HepG2 (cell line): ENCODE results near the gene RBM43. TPM values are rescaled to one million over a fixed set of nuclear protein-coding genes. Genes with fewer than 3 reads are reported as not detected.

Experiments used
- ATAC-seq: fragments of 200-7000 bp; cut with Tn5 transposase; 3 replicates; pipeline ENCODE4 v1.9.1; 2020; ENCODE audit warnings: mild to moderate bottlenecking, moderate library complexity
- BruUV-seq: library from RNA; stranded (reverse); fragments of 400-500 nt; replicated peaks from 2 replicates; lab custom pipeline; 2021; lab: Mats Ljungman, UMichigan
- CTCF ChIA-PET: fragments of 300-600 bp; formaldehyde crosslinking; extraction: SDS; loops from one replicate; lab custom pipeline; 2021; ENCODE audit warnings: low total read pairs, inconsistent platforms, low intra/inter-chr PET ratio; lab: Yijun Ruan, JAX
- POLR2A ChIA-PET: fragments of 350-600 bp; sonication (Branson Sonifier 250); formaldehyde crosslinking; loops from one replicate; lab custom pipeline; 2020; ENCODE audit warnings: antibody characterized with exemption, inconsistent platforms; lab: Yijun Ruan, JAX
- DNase-seq: peaks from one replicate; pipeline ENCODE4 v3.0.0-alpha.2; 2015; ENCODE audit warnings: low spot score
- FAIRE-seq: peaks from 3 replicates; lab custom pipeline; 2011; peaks lifted over from hg19 to GRCh38; lab: Jason Lieb, UNC
- H2AFZ ChIP-seq: one replicate; pipeline ENCODE4 v1.6.1; 2011; ENCODE audit warnings: low read length, inconsistent platforms
- H3K27ac ChIP-seq: fragments of 300-600 bp; 3 replicates; pipeline ENCODE4 v1.8.0; 2011; ENCODE audit warnings: mixed run types, mild to moderate bottlenecking, mixed read lengths, low read length, inconsistent platforms; ENCODE audit not compliant: insufficient read depth; ENCODE audit errors: extremely low read length
- H3K27me3 ChIP-seq, 2 experiments: fragments of 200-600 bp in 1 of 2; 2 replicates in 1 of 2; 3 replicates in 1 of 2; pipeline versions ENCODE4 v1.6.0 to v1.8.0; 2011; ENCODE audit warnings: low read length in 2 of 2, mild to moderate bottlenecking in 2 of 2, moderate library complexity in 2 of 2, inconsistent platforms in 1 of 2; ENCODE audit not compliant: insufficient read depth in 2 of 2, control insufficient read depth in 1 of 2
- H3K36me3 ChIP-seq, 2 experiments: fragments of 200-600 bp in 1 of 2; replicated peaks in 1 of 2; 2 replicates in 1 of 2; 3 replicates in 1 of 2; pipeline versions ENCODE4 v1.5.1 to v1.8.0; 2011; ENCODE audit warnings: low read length in 2 of 2, inconsistent platforms in 1 of 2; ENCODE audit not compliant: insufficient read depth in 2 of 2, control insufficient read depth in 1 of 2
- H3K4me1 ChIP-seq: 2 replicates; pipeline ENCODE4 v1.5.1; 2012; ENCODE audit warnings: low read length, inconsistent platforms; ENCODE audit not compliant: insufficient read depth
- H3K4me2 ChIP-seq: 2 replicates; pipeline ENCODE4 v1.6.0; 2011; ENCODE audit warnings: low read depth, low read length, inconsistent platforms
- H3K4me3 ChIP-seq, 3 experiments: fragments of 200-600 bp in 1 of 3; sonication (generic), shearing (Covaris generic) in 1 of 3; replicated peaks in 1 of 3; 2 replicates each; pipeline ENCODE4 v1.5.1; 2011 to 2016; ENCODE audit warnings: low read length in 3 of 3, inconsistent platforms in 2 of 3, low read depth in 2 of 3, mild to moderate bottlenecking in 2 of 3, control low read depth in 1 of 3, mixed read lengths in 1 of 3; ENCODE audit not compliant: insufficient read depth in 1 of 3
- H3K79me2 ChIP-seq: one replicate; pipeline ENCODE4 v1.6.1; 2011; ENCODE audit warnings: low read length, inconsistent platforms; ENCODE audit not compliant: insufficient read depth
- H3K9ac ChIP-seq: 2 replicates; pipeline ENCODE4 v1.6.0; 2011; ENCODE audit warnings: mild to moderate bottlenecking, low read depth, low read length, inconsistent platforms; ENCODE audit not compliant: insufficient read depth
- H3K9me3 ChIP-seq: 2 replicates; pipeline ENCODE4 v1.5.1; 2012; ENCODE audit warnings: mild to moderate bottlenecking, low read length
- H4K20me1 ChIP-seq: 2 replicates; pipeline ENCODE4 v1.6.0; 2011; ENCODE audit warnings: inconsistent platforms, mild to moderate bottlenecking, low read length, moderate library complexity; ENCODE audit not compliant: insufficient read depth
- FOSL2 ChIP-seq: sonication (generic); formaldehyde crosslinking; IDR thresholded peaks from 2 replicates; pipeline ENCODE4 v1.4.0; 2020; ENCODE audit warnings: missing genetic modification reagents
- WGBS: methylation state at CpG from one replicate; pipeline ENCODE4 v1.1.6; 2017; ENCODE audit warnings: low lambda C conversion rate; 5-methylcytosine and 5-hydroxymethylcytosine counted together
- in situ Hi-C: cut with HindIII; loops from 2 replicates; pipeline ENCODE4 v1.10.0; 2017; ENCODE audit warnings: low pct_unique_long_range_greater_than_20kb; ENCODE audit not compliant: extremely low pct_ligation_motif_present
- intact Hi-C: fragments of 100-400 bp; cut with micrococcal nuclease; formaldehyde crosslinking; loops from one replicate; pipeline ENCODE4 v1.10.0; 2022; ENCODE audit not compliant: unreplicated experiment
- polyA plus RNA-seq, 8 experiments: library from polyadenylated mRNA; depleted of rRNA in 3 of 8; stranded (reverse) in 7 of 8; unstranded in 1 of 8; fragments of >200 nt; fragmentation: Illumina TruSeq in 4 of 8; extraction: Trizol in 4 of 8; gene quantifications; 2 replicates each; pipeline versions ENCODE4 v1.2.1 to v1.2.3, GENCODE V29; 2011 to 2016; ENCODE audit warnings: low read depth in 4 of 8, missing spikeins in 1 of 8, mixed read lengths in 1 of 8; ENCODE audit not compliant: insufficient read depth in 1 of 8
- total RNA-seq, 5 experiments: library from RNA; depleted of rRNA; stranded (reverse); fragments of >200 nt; fragmentation: Illumina TruSeq; extraction: Trizol; gene quantifications; 2 replicates each; pipeline ENCODE4 v1.2.3, GENCODE V29; 2016; ENCODE audit warnings: low read depth in 1 of 5
- TF ChIP-seq, protein P1 (sequence below), 2 experiments: IDR thresholded peaks; 2 replicates each; pipeline ENCODE4 v1.6.1; 2011 to 2012; ENCODE audit warnings: low read length in 2 of 2, borderline replicate concordance in 1 of 2, low read depth in 1 of 2, mild to moderate bottlenecking in 1 of 2, moderate library complexity in 1 of 2
- TF ChIP-seq, protein P2 (sequence below): sonication (generic); formaldehyde crosslinking; IDR thresholded peaks from 2 replicates; pipeline ENCODE4 v1.8.0; 2022; ENCODE audit warnings: missing genetic modification reagents, low read depth, mild to moderate bottlenecking, borderline replicate concordance
- TF ChIP-seq, protein P3 (sequence below): sonication (generic); formaldehyde crosslinking; IDR thresholded peaks from 2 replicates; pipeline ENCODE4 v1.4.0; 2020; ENCODE audit warnings: mild to moderate bottlenecking, missing genetic modification reagents

RBM43 gene
- total and polyA plus RNA-seq, 2 of the 13 experiments (the other 11 are each of a cell fraction or from before 2014, with no cell fraction given): 0.31 to 0.70 TPM

DNA sequence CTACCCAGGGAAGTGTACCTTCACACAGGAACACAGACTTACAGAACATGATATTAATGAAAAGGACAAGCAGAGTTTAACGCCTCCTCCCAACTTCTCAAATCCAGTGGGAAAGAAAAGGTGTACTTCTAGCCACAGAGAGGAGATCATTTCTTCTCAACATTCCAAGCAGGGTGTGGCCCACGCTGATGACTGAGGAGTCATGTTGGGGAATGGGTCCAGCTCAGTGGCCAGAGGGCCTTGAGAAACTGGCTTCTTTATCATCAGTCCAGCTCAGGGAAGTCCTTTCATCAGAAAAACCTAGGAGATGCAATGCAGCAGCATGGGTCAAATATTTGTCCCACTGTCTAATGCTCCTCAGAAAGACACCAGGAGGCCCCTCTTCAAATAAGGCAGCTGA is 63.0 kb downstream of the RBM43 start:
- intact Hi-C loops (no loop called here), in situ Hi-C loops (no loop called here)
- H4K20me1 ChIP-seq: no peaks in the 10 kb centered on the region
- no peak overlapping the region for H2AFZ ChIP-seq
- FAIRE-seq (no peak), DNase-seq (no peak), ATAC-seq (no peak)
- H3K9ac ChIP-seq: no peak overlapping the region
- no peak overlapping the region for H3K4me2 ChIP-seq
- CTCF ChIA-PET: no interaction called here
- H3K27ac ChIP-seq: no peak overlapping the region
- H3K27me3 ChIP-seq: peaks cover 0 to 4% of the 10 kb centered on the region in 2 experiments; a peak in 1 of 5 replicates
- H3K79me2 ChIP-seq: no peaks in the 10 kb centered on the region
- H3K4me1 ChIP-seq: no peaks in the 10 kb centered on the region
- no peaks in the 10 kb centered on the region for H3K36me3 ChIP-seq
- no TSS peak for BruUV-seq
- TF ChIP-seq, protein P1, sequence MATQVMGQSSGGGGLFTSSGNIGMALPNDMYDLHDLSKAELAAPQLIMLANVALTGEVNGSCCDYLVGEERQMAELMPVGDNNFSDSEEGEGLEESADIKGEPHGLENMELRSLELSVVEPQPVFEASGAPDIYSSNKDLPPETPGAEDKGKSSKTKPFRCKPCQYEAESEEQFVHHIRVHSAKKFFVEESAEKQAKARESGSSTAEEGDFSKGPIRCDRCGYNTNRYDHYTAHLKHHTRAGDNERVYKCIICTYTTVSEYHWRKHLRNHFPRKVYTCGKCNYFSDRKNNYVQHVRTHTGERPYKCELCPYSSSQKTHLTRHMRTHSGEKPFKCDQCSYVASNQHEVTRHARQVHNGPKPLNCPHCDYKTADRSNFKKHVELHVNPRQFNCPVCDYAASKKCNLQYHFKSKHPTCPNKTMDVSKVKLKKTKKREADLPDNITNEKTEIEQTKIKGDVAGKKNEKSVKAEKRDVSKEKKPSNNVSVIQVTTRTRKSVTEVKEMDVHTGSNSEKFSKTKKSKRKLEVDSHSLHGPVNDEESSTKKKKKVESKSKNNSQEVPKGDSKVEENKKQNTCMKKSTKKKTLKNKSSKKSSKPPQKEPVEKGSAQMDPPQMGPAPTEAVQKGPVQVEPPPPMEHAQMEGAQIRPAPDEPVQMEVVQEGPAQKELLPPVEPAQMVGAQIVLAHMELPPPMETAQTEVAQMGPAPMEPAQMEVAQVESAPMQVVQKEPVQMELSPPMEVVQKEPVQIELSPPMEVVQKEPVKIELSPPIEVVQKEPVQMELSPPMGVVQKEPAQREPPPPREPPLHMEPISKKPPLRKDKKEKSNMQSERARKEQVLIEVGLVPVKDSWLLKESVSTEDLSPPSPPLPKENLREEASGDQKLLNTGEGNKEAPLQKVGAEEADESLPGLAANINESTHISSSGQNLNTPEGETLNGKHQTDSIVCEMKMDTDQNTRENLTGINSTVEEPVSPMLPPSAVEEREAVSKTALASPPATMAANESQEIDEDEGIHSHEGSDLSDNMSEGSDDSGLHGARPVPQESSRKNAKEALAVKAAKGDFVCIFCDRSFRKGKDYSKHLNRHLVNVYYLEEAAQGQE (IDR thresholded peaks at IDR 0.05; ENCODE audit: borderline replicate concordance in 1 of 2, low read depth in 1 of 2, low read length in 2 of 2): no peak
- TF ChIP-seq FOSL2 (CRISPR knock-in tag): no peak
- TF ChIP-seq, protein P2, sequence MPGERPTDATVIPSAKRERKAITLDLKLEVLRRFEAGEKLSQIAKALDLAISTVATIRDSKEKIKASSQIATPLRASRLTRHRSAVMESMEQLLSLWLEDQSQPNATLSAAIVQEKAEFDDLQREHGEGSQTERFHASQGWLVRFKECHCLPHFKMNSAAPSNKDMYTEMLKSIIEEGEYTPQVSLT (CRISPR knock-in tag): no peak
- TF ChIP-seq, protein P3, sequence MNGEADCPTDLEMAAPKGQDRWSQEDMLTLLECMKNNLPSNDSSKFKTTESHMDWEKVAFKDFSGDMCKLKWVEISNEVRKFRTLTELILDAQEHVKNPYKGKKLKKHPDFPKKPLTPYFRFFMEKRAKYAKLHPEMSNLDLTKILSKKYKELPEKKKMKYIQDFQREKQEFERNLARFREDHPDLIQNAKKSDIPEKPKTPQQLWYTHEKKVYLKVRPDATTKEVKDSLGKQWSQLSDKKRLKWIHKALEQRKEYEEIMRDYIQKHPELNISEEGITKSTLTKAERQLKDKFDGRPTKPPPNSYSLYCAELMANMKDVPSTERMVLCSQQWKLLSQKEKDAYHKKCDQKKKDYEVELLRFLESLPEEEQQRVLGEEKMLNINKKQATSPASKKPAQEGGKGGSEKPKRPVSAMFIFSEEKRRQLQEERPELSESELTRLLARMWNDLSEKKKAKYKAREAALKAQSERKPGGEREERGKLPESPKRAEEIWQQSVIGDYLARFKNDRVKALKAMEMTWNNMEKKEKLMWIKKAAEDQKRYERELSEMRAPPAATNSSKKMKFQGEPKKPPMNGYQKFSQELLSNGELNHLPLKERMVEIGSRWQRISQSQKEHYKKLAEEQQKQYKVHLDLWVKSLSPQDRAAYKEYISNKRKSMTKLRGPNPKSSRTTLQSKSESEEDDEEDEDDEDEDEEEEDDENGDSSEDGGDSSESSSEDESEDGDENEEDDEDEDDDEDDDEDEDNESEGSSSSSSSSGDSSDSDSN (CRISPR knock-in tag): no peak
- TF ChIP-seq, all 625 proteins: peak for 0
- 10% methylated on average over 2 of the region's 2 CpGs for WGBS
- no peak overlapping the region for H3K4me3 ChIP-seq
- no peaks in the 10 kb centered on the region for H3K9me3 ChIP-seq
- POLR2A ChIA-PET: no interaction called here

Other genes starting within 250 kb of the RBM43 start
- gene NMI, start 27.8 kb upstream of the RBM43 start, total RNA-seq (2016; rRNA removed; fragmentation: Illumina TruSeq; extraction: Trizol): 3.9 and 4.4 TPM in 2 replicates
- 0.42 and 0.64 TPM in 2 replicates for gene NMI, start 27.8 kb upstream of the RBM43 start, polyA plus RNA-seq (2011; rRNA removed)
- not detected in 2 replicates for gene TNFAIP6, start 95.7 kb upstream of the RBM43 start, total RNA-seq (2016; rRNA removed; fragmentation: Illumina TruSeq; extraction: Trizol)
- gene TNFAIP6, start 95.7 kb upstream of the RBM43 start, polyA plus RNA-seq (2011; rRNA removed): not detected in 2 replicates
- 73.6 and 115 TPM in 2 replicates for gene RIF1, start 148.0 kb upstream of the RBM43 start, total RNA-seq (2016; rRNA removed; fragmentation: Illumina TruSeq; extraction: Trizol)
- gene RIF1, start 148.0 kb upstream of the RBM43 start, polyA plus RNA-seq (2011; rRNA removed): 9.2 and 12.1 TPM in 2 replicates